Measurements from ENCODE around the gene RTP4. TPM values are rescaled to one million over a fixed set of nuclear protein-coding genes. Genes with fewer than 3 reads are reported as not detected.
"Not testable (repeated sequence)": the region's sequence is repeated elsewhere in the genome, so short reads cannot be mapped to it uniquely, and the experiment has no call there.

RTP4 gene
- total RNA-seq, 1 donor from 2014 or later, result 1.9 TPM

DNA sequence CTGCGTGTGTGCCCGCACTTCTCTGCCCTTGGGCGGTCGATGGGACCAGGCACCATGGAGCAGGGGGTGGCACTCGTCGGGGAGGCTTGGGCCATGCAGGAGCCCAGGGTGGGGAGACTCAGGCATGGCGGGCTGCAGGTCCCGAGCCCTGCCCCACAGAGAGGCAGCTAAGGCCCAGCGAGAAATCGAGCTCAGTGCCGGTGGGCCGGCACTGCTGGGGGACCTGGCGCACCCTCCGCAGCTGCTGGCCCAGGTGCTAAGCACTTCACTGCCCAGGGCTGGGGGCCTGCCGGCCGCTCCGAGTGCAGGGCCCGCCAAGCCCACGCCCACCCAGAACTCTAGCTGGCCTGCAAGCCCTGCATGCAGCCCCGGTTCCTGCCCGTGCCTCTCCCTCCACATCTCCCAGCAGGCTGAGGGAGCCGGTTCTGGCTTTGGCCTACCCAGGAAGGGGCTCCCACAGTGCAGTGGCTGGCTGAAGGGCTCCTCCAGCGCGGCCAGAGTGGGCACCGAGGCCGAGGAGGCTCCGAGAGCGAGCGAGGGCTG lies 553 bp upstream of the RTP4 start:
- ATAC-seq, result peak; percentile 30
- no peak for DNase-seq (ENCODE audit: low spot score)

DNA sequence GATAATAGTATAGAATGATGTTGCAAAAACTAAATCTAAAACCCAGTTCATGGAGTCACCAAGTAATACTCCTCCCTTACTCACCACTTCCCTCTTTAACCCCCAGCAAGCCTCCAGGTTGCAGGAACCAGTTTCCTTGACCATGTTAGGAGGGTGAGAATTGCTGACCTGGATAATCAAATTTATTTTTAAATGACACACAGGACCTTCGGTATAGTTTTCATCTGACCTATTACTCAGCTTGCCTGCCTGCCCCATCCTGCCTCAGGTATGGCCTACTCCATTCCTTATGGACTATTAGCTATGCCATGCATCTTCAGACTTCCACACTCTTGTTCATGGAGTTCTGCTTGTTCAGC lies 883 bp downstream of the RTP4 start:
- no peak for DNase-seq (ENCODE audit: low spot score)
- ATAC-seq, result peak; percentile 35

- ATAC-seq, result no peak
- no peak for DNase-seq (ENCODE audit: low spot score)
These were observed 1.9 kb downstream of the RTP4 start for GRCh38 chr3:187370051-187370450.

- DNase-seq (ENCODE audit: low spot score) (no peak), ATAC-seq (no peak)
These were observed 7.4 kb downstream of the RTP4 start for GRCh38 chr3:187375581-187375980.

DNA sequence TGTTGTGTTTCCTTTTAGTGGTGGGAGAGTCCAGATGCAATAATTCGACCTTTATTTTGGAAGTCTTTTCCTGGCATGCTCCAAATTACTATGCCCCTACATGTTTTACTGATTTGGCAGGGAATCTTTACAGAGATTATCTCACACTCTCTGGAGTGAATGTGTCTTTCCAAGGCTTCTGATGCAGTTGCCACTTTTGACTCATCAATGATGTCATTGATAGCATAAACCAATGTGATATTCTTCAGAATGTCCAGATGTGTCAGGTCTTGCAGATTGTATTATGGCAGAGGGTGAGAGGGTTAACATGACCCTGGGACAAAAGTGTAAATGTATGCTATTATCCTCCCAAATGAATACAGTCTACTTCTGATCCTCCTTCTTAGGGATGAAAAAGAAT lies 9.7 kb downstream of the RTP4 start:
- no peak for ATAC-seq
- no peak for DNase-seq (ENCODE audit: low spot score)

DNA sequence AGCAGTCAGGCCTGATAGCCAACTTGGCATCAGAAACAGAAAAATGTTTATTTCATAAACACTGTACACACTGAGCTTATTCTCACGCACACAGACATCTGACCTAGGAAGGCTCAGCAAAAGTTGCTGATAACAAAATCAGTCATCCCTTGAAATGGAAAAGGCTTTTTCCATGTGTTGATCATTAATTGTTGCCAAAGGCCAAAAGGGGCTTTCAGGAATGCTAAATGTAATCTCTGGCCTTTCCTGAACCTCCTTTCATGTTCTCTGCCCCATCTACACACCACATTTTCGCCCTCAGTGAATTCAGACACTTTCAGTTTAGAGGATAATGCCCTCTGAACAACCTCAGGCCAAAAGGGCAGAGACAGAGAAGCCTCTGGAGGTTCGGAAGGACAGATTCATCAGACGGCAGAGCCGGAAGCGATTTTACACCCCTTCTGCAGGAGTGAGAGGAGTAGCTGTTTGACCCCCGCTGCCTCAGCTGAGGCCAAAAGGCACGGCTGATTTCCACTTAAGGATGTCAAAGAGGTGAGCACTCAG lies 14.5 kb downstream of the RTP4 start:
- DNase-seq (ENCODE audit: low spot score) (no peak), ATAC-seq (no peak)

GRCh38 chr3:187383246-187383645 lies 15.1 kb downstream of the RTP4 start:
- no peak for DNase-seq (ENCODE audit: low spot score)
- ATAC-seq, result no peak

- DNase-seq (ENCODE audit: low spot score), result no peak
- no peak for ATAC-seq
These were observed 17.1 kb downstream of the RTP4 start for GRCh38 chr3:187385296-187385695.

DNA sequence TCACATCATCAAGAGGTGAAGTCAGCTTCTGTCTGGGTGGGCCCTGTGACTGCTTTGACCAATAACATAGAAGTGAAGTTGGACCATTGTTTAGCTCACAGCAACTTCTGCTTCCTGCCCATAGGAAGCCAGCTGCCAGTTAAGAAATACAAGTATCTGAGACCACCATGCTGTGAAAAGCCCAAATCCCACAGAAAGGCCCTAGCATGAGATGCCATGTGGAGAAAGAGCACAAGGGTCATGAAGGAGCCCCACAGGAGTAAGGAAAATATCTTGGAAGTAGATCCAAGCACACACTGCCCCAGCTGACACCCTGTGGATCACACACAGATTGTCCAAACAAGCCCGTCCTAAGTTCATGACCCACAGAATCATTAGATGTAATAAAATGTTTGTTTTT lies 28.5 kb downstream of the RTP4 start:
- DNase-seq (ENCODE audit: low spot score) (no peak), ATAC-seq (no peak)

DNA sequence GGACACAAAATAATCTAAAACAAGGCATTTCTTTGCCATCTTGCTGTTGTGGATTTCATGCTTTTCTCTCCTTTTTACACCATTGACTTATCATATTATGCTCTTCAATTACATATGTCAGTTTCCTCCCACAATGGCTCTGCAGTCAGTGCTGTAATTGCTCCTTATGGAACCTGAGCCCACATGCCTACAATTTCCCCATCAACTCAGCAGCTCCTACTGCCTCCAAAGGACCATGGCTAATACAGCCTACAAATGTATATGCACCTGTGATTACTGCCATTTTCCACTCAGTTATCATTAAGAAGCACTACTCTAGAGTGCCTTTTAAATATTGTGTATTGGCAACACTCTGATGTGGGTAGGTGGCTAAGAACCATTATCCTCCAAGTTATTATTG lies 30.8 kb downstream of the RTP4 start:
- ATAC-seq (no peak), DNase-seq (ENCODE audit: low spot score) (no peak)

- DNase-seq (ENCODE audit: low spot score), result no peak
These were observed 32.6 kb downstream of the RTP4 start for GRCh38 chr3:187400756-187401155.

GRCh38 chr3:187401856-187402255 lies 33.7 kb downstream of the RTP4 start:
- ATAC-seq, result no peak
- DNase-seq (ENCODE audit: low spot score), result no peak

More at GRCh38 chr3:187400756-187401155, 32.6 kb downstream of the RTP4 start:
- ATAC-seq, result no peak

DNA sequence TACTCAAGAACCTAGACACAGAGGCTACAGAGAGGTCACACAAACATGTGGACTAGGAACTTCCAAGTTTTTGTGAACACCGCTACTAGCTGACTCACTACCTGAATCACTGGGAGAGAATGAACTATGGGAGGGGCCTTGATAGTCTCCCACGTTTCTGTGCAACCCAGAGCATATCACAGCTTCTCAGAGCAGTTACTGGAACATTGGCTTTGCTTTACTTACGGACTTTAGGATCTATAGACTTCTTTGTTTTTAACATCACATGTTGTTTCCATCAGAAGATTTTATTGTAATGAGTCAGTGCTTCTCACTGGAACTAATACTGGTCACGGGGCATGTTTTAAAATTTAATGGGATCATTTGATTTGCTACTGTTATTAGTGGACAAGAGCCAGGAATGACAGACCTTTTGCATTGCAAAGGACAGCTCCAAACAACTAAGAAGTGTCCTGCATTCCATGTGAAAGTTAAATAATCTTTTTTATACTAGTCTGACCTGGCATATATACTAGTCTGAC lies 35.6 kb downstream of the RTP4 start:
- ATAC-seq (no peak), DNase-seq (ENCODE audit: low spot score) (no peak)

GRCh38 chr3:187406927-187407326 lies 38.7 kb downstream of the RTP4 start:
- ATAC-seq (no peak), DNase-seq (ENCODE audit: low spot score) (no peak)

GRCh38 chr3:187411991-187412781 lies 44.0 kb downstream of the RTP4 start:
- DNase-seq (ENCODE audit: low spot score); ATAC-seq: not testable (repeated sequence)

Other genes starting within 250 kb of the RTP4 start
- 1.5 TPM for gene RPL39L, start 228.9 kb upstream of the RTP4 start, total RNA-seq
- gene RTP1, start 170.9 kb upstream of the RTP4 start, total RNA-seq, result not detected
- 93.7 TPM for gene MASP1, start 76.6 kb upstream of the RTP4 start, total RNA-seq